GM12874 (cell line): ENCODE data around the gene ACTR2.

Experiments used
- TF ChIP-seq, protein P1 (sequence below): IDR thresholded peaks from 2 replicates; pipeline ENCODE4 v1.5.1; 2011; ENCODE audit warnings: low read depth, mild to moderate bottlenecking, control low read depth, low read length, moderate library complexity; ENCODE audit not compliant: insufficient read depth

The ACTR2 gene

DNA sequence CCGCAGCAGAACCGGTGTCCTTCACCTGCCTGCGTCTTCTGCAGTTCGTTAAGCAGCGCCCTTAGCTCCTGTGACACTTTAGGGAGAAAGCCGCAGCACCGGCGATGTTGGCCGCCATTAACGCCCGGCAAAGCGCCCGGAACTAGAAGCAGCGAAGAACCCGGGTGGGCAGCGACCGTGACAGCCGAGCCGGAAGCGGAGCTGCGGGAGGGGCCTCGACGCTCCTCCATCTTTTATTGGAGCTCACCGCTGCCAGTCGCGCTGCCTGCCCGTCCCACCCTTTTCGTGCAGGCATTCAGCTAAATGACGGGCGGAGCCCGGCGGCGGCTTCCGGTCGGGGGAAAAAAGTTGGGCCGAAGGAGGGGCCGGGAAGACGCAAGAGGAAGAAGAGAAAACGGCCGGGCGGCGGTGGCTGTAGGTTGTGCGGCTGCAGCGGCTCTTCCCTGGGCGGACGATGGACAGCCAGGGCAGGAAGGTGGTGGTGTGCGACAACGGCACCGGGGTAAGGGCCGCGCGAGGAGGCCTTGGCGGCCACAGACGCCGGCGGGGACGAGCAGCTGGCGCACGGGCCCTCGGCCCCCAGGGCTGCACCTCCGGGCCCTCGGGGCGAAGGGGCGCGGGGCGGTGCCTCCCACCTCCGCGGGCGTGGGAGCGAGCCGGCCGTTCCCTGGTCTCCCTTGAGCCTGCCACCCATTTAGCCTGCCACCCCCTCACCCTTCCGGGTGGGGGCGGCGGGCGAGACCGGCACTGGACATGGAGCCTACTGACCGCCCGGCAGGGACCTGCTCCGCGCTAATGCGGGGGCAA lies at the start of gene ACTR2:
ACTR2 (plus strand) TSS at position 376 of the 807 bp plus-strand sequence; CDS start at position 455, 79 bp downstream.
- TF ChIP-seq, protein P1, sequence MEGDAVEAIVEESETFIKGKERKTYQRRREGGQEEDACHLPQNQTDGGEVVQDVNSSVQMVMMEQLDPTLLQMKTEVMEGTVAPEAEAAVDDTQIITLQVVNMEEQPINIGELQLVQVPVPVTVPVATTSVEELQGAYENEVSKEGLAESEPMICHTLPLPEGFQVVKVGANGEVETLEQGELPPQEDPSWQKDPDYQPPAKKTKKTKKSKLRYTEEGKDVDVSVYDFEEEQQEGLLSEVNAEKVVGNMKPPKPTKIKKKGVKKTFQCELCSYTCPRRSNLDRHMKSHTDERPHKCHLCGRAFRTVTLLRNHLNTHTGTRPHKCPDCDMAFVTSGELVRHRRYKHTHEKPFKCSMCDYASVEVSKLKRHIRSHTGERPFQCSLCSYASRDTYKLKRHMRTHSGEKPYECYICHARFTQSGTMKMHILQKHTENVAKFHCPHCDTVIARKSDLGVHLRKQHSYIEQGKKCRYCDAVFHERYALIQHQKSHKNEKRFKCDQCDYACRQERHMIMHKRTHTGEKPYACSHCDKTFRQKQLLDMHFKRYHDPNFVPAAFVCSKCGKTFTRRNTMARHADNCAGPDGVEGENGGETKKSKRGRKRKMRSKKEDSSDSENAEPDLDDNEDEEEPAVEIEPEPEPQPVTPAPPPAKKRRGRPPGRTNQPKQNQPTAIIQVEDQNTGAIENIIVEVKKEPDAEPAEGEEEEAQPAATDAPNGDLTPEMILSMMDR, result no peak

DNA sequence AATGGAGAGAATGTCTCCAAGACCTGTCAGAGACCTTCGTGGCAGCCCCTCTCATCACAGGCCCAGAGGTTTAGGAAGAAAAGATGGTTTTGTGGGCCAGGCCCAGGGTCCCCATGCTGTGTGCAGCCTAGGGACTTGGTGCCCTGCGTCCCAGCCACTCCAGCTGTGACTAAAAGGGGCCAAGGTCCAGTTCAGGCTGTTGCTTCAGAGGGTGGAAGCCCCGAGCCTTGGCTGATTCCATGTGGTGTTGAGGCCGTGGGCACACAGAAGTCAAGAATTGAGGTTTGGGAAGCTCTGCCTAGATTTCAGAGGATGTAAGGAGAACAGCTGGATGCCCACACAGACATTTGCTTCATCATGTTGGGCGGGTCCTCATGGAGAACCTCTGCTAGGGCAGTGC lies 45.1 kb upstream of the ACTR2 start:
- TF ChIP-seq, protein P1, result no peak

DNA sequence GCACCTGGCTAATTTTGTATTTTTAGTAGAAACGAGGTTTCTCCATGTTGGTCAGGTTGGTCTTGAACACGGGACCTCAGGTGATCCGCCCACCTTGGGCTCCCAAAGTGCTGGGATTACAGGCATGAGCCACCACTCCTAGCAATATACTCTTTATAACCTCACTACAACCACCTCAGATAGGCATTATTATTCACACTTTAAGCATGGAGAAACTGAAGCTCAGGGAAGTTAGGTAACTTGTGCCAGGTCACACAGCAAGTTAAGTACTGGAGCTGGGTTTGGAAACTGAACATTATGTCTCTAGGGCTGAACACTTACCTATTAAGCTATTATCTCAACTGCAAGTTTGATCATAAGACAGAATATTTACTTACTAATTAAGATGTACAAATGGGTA lies 42.6 kb upstream of the ACTR2 start:
- TF ChIP-seq, protein P1, result no peak

DNA sequence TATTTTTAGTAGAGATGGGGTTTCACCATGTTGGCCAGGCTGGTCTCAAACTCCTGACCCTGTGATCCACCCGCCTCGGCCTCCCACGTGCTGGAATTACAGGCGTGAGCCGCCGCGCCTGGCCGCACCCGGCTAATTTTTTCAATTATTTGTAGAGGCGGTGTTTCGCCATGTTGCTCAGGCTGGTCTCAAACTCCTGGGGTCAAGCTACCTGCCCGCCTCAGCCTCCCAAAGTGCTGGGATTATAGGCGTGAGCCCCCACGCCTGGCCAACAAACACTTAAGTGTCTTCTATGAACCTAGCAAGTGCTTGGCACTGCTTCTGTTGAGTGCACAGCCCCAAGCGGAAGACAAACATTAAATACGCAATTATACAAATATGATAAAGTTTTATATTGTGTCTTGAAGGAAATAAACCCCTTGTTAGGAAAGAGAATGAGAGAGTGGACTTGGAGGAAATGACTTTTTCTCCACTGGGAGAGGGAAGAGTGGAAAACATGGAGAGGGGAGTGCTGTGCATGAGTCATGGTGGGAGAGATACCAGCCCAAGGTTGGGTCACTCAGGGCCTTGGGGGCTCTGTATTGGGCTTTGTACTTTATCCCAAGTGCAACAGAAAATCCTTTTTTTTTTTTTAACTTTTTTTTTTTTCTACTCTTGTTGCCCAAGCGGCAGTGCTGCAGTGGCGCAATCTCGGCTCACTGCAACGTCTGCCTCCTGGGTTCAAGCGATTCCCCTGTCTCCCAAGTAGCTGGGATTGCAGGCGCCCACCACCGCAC lies 41.4 kb upstream of the ACTR2 start:
- TF ChIP-seq, protein P1, result no peak

DNA sequence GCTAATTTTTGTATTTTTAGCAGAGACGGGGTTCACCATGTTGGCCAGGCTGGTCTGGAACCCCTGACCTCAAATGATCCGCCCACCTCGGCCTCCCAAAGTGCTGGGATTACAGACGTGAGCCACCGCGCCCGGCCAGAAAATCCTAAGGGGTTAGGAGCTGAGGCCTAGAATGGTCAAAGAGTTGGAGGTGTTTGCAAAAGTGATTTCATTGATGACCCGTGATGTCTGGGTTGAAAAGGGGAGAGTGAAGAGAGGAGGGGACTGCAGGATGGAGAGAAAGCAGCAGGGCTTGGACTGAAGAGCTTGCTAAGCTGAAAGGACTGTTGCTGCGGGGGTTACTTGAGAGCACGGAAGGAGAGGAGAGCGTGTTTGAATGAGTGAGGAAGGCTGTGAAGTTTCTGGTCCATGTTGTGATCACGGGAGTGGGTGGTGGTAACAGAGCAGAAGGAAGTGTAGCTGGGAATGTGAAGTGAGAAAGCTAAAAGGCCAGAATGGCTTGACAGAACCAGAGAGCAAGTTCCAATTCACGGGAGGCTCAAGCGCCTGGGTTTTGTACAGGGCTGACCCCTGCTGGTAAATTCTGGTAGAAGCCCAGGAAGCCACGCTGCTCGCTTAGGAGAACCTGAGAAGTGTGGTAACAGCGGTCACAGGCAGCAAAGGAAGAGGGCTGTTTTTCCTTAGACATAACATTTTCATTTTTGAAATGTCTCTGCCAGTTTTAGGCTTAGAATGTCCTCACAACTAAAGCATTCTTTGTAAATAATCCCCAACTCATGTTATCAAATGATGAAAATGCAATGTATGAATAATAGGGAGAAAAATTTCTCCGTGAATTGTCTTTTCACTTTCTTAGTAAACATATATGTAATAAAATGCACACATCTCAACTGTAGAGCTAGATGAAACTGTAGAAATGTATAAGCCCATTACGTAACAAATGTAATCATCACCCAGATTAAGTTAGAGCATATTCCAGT lies 40.5 kb upstream of the ACTR2 start:
- TF ChIP-seq, protein P1, result peak; percentile 88

DNA sequence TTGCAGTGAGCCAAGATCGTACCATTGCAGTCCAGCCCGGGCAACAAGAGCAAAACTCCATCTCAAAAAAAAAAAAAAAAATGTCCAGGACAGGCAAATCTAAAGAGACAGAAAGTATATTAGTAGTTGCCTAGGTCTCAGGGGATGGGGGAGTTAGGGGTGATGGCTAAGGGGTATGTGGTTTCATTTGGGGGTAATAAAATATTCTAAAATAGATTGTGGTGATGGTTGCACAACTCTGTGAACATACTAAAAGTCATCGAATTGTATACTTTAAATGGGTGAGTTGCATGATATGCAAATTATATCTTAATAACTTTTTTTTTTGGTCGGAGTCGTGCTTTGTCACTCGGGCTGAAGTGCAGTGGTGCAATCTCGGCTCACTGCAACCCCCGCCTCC lies 34.2 kb upstream of the ACTR2 start:
- TF ChIP-seq, protein P1, result no peak
